ENCODE results near the gene ARHGEF38.
A peak's percentile ranks its signal among the peaks of the same experiment; 100 is the strongest.

ARHGEF38 gene

DNA sequence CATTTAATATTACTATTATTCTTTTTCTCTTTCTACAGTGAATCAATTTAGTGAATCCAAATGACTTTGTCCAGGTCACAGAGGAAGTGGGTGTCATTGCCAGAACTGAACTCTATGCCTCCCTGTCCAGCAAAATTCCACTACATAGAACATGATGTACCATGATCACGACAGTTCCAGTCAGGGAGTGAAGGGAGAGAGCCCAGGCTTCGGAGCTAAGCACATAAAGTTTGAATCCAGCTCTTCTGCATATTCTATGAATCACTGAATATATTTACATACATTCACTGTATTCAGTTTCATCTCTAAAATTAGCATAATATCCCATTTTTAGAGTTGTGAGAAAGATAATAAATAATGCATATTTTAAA lies 17.4 kb downstream of the ARHGEF38 start:
- no peak for DNase-seq (ENCODE audit: low read depth in 1 of 2, low spot score in 1 of 2)
- in situ Hi-C loops (cut with HindIII; ENCODE audit: low pct_unique_long_range_greater_than_20kb, low sequenced_read_pairs): no loop called here

DNA sequence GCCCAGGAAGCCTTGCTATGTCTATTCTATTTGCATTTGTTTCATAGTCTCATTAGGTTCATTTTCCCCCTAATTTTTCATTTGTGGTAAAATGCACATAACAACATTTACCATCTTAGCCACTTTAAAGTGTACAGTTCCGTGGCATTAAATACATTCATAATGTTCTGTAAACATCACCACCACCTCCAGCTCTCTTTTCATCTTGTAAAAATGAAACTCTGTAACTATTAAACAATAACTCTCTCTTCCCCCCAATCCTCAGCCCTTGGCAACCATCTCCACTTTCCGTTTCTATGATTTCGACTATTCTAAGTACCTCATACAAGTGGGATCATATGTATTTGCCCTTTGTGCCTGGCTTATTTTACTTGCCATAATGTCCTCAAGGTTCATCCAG lies 19.9 kb downstream of the ARHGEF38 start:
- no peak for TF ChIP-seq JUND (IDR thresholded peaks at IDR 0.05; ENCODE audit: low read depth)

More for the DNA sequence above, 17.4 kb downstream of the ARHGEF38 start:
- TF ChIP-seq JUND (IDR thresholded peaks at IDR 0.05; ENCODE audit: low read depth): no peak

DNA sequence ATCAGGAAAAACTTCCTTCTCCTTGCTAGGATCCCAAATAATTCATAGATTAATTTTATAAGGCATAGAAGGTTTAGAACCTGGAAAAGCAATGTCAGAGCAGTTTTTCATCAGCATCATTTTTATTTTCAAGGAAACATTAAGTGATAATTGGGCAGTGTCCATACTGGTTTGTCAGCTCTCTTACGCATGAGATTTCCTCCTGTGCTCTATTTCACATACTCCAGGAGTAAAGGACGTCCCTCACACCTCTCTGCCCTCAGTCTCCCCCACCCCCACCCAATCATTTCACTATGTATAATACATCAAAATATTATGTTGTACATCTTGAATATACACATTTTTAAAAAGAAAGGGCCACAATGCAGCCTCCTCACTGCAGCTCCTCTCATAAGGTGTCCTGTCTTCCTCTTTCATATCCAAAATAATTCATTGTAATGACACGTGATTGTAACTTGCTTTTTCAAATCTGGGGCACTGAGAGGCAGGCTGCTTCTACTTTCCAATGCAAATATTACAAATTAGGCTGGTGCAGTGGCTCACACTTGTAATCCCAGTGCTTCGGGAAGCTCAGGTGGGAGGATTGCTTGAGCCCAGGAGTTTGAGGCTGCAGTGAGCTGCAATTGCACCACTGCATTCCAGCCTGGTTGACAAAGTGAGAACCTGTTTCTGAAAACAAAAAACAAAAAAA lies 34.4 kb downstream of the ARHGEF38 start:
- in situ Hi-C loops (cut with HindIII; ENCODE audit: low pct_unique_long_range_greater_than_20kb, low sequenced_read_pairs): no loop called here
- DNase-seq (ENCODE audit: low read depth in 1 of 2, low spot score in 1 of 2): peak in 1 of 2 experiments; percentile 59
- TF ChIP-seq JUND (IDR thresholded peaks at IDR 0.05; ENCODE audit: low read depth): no peak

More for the DNA sequence above, 19.9 kb downstream of the ARHGEF38 start:
- no peak for DNase-seq (ENCODE audit: low read depth in 1 of 2, low spot score in 1 of 2)
- in situ Hi-C loops (cut with HindIII; ENCODE audit: low pct_unique_long_range_greater_than_20kb, low sequenced_read_pairs): no loop called here

DNA sequence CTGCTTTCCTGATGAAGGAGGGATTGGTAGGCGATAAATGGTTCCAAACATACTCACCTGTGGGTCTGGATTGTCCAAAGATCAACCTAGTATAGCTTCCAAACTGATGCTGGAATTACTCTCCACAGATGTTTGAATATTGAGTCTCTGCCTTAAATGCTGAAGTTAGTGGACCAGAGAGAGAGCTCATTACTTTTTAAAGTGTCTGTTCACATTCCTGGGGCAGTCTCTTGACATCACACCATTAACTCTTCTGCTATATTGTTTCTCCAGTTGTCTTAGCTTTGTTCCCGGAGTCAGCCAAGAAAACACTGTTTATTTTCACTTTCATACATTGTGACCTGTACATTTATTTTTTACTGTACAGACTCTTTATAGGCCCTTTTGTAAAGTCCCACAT lies 35.4 kb downstream of the ARHGEF38 start:
- in situ Hi-C loops (cut with HindIII; ENCODE audit: low pct_unique_long_range_greater_than_20kb, low sequenced_read_pairs): no loop called here
- no peak for DNase-seq (ENCODE audit: low read depth in 1 of 2, low spot score in 1 of 2)
- TF ChIP-seq JUND (IDR thresholded peaks at IDR 0.05; ENCODE audit: low read depth): no peak

DNA sequence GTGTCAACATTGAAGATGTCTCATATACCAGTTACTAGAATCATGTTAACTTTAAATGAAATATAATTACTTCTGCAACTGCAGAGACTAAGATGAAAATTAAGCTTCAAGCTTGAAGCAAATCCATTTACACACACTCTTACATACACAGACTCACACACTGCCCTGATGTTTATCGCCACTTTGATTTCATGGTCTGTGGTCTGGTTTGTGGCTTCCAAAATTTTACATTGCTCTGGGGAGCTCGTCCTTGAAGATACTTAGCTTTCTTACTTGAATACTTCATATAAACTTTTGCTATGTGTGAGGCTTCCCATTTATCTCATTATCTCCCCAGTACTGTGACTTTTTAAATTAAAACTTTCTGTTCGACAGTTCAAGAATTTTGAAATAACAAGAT lies 35.8 kb downstream of the ARHGEF38 start:
- DNase-seq (ENCODE audit: low read depth in 1 of 2, low spot score in 1 of 2): peak in 1 of 2 experiments; percentile 29
- no peak for TF ChIP-seq JUND (IDR thresholded peaks at IDR 0.05; ENCODE audit: low read depth)
- in situ Hi-C loops (cut with HindIII; ENCODE audit: low pct_unique_long_range_greater_than_20kb, low sequenced_read_pairs): no loop called here

DNA sequence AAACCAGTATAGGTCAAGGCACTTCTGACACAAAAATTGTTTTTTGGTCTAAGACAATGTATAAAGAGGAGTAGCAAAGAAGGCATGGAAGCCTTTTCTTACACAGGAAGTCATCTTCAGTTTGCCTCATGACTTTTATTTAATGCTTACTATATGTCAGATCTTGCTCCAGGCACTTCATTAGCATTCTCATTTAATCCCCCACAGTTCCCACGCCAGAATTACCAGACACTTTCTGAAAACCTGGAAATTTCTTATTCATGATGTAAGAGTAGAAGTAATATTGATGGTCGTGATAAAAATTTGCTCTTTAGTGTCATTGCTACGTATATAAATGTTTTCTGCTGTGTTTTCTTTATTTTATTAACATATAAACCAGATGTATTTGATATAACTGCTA lies 39.2 kb downstream of the ARHGEF38 start:
- no peak for DNase-seq (ENCODE audit: low read depth in 1 of 2, low spot score in 1 of 2)
- TF ChIP-seq JUND (IDR thresholded peaks at IDR 0.05; ENCODE audit: low read depth): no peak
- in situ Hi-C loops (cut with HindIII; ENCODE audit: low pct_unique_long_range_greater_than_20kb, low sequenced_read_pairs): no loop called here

DNA sequence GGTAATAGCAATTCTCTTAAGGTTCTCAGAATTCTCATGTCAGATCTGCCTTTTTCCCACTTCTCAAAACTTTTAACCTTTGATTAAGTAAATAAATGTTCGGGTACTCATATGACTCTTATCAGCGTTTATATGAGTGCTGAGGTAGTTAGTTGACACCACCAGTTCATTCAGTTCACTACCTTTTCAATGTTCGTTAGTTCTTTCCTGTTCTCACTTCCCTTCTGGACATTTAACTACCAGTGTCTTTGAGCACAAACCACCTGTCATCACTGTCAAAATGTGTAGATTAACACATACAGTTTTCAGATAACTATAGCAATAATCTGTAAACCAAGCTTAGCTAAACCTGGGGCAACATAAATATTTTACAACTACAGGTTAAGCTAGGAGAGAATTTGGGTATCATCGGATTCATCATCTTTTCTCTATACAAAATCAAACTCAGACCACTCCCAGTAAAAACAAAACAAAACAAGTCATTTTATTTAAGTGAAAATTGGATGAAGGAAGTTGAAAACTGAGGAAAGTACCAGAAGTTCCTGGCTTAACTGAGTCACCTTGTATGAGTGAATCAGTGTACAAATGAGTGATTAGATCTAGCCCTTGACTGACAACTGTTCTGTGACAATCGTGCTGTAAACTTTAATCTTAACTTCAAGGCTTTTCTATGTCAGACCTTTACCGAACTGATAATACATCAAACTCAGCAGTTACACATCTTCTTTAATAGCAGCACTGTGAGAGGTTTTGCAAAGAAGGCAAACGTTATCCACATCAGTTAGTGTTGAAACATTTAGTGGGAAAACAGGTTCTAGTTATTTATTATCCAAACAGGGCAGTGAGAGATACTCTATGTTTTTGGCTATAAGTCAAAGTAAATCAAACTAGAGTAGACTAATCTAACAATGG lies 41.9 kb downstream of the ARHGEF38 start:
- in situ Hi-C loops (cut with HindIII; ENCODE audit: low pct_unique_long_range_greater_than_20kb, low sequenced_read_pairs): no loop called here
- no peak for DNase-seq (ENCODE audit: low read depth in 1 of 2, low spot score in 1 of 2)
- no peak for TF ChIP-seq JUND (IDR thresholded peaks at IDR 0.05; ENCODE audit: low read depth)

DNA sequence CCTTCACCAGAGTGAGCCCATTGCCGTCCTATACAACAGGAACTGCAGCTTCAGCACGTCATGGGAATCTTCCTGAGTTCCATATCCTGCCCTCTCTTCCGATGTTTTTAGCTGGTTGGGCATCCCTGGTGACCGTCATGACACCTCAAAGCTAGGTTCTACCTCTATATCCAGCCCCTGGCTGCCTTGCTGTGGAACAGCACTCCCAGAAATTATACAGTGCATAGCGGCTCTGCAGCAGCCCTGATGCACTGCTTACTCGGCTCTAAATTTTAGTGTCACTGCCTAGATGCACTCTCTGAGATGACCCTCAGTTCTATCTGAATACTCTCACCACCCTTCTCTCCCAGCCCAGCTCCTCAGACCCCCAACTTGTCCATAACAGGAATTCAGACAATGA lies 44.3 kb downstream of the ARHGEF38 start:
- DNase-seq (ENCODE audit: low read depth in 1 of 2, low spot score in 1 of 2): no peak
- in situ Hi-C loops (cut with HindIII; ENCODE audit: low pct_unique_long_range_greater_than_20kb, low sequenced_read_pairs): no loop called here
- TF ChIP-seq JUND (IDR thresholded peaks at IDR 0.05; ENCODE audit: low read depth): no peak

DNA sequence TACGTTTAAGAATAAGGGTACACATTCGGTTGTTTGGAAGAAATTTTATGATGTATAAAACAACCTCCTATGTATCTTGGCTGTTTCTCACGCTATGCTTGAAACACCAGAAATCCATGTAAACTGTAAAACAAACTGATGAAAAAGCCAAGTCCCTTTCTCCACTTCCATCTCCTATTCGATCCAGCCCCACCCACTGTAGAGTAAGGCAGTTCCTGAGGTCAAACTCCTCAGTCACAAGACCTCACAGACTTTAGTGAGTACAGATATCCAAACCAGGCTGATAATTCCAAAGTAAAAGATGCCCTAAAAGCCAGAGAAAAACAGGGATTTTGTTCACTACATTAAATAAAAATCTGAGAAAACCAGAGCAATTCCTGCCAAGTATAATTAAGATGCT lies 45.6 kb downstream of the ARHGEF38 start:
- DNase-seq (ENCODE audit: low read depth in 1 of 2, low spot score in 1 of 2): no peak
- TF ChIP-seq JUND (IDR thresholded peaks at IDR 0.05; ENCODE audit: low read depth): no peak
- in situ Hi-C loops (cut with HindIII; ENCODE audit: low pct_unique_long_range_greater_than_20kb, low sequenced_read_pairs): no loop called here

DNA sequence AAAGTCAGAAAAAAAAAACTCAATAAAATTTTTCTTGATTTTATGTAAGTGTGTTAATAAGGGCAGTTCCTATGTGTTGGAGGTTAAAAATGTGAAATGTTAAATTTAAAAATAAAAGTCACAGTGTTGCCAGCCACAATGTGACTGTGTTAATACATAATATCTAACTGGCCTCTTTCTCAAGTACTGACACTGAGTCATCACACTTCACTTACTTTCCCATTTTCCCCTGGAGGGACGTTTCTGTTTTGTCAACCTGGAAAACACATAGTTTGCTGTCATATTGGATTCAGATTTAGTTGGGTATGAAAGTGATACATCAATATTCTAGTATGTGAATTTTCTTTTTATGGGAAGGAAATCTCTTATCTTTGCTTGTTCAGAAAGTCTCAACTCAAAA lies 46.4 kb downstream of the ARHGEF38 start:
- no peak for DNase-seq (ENCODE audit: low read depth in 1 of 2, low spot score in 1 of 2)
- TF ChIP-seq JUND (IDR thresholded peaks at IDR 0.05; ENCODE audit: low read depth): no peak

DNA sequence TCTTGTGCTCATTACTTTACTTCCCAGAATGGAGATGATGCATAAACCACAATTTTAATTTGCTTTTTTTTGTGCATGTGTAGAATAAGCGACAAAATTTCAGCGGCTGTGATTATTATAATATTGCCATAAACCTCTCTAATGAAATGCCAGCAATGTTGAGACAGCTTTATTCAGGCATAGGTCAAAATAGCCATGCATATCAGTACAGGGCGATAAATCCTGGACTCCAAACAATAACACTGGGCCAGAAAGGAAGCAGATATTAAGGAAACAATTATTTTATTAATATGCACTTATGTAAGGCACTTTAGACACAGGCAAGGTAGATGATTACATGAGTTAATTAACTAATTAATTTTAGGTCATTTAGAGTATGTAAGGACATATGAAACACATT lies 47.1 kb downstream of the ARHGEF38 start:
- no peak for TF ChIP-seq JUND (IDR thresholded peaks at IDR 0.05; ENCODE audit: low read depth)
- DNase-seq (ENCODE audit: low read depth in 1 of 2, low spot score in 1 of 2): no peak
- in situ Hi-C loops (cut with HindIII; ENCODE audit: low pct_unique_long_range_greater_than_20kb, low sequenced_read_pairs): no loop called here

More for the DNA sequence above, 46.4 kb downstream of the ARHGEF38 start:
- in situ Hi-C loops (cut with HindIII; ENCODE audit: low pct_unique_long_range_greater_than_20kb, low sequenced_read_pairs): no loop called here

DNA sequence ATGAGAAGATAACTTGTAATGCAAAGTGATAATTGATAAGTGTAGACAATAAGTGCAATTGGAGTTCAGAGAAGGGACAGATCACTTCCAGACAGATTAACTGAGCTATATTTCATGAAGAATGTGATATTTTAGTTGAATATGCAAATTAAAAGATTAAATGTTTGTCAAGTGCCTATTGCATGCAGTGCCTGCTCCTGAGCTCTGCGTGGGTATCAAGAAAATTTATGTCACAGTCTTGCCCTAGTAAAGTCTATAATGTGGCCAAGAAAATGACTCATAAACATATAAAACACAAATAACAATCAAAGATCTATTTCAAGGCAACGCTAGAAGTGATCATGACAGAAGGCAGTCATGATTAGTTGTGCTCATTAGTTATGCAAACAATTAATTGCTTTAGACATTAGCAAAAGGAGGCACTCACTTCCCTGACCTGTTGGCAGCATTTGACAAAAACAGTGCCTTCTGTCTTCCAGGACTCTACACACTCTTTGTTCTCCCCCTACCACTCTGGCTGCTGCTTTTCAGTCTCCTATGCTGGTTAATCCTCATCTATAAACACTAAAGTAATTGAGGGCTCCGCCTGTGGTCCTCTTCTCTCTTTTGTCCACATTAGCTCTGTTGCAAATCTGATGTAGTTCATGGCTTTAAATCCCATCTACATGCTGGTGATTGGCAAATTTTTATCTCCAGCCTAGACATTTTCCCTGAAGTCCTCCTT lies 47.7 kb downstream of the ARHGEF38 start:
- TF ChIP-seq JUND (IDR thresholded peaks at IDR 0.05; ENCODE audit: low read depth): no peak
- DNase-seq (ENCODE audit: low read depth in 1 of 2, low spot score in 1 of 2): no peak
- in situ Hi-C loops (cut with HindIII; ENCODE audit: low pct_unique_long_range_greater_than_20kb, low sequenced_read_pairs): no loop called here

DNA sequence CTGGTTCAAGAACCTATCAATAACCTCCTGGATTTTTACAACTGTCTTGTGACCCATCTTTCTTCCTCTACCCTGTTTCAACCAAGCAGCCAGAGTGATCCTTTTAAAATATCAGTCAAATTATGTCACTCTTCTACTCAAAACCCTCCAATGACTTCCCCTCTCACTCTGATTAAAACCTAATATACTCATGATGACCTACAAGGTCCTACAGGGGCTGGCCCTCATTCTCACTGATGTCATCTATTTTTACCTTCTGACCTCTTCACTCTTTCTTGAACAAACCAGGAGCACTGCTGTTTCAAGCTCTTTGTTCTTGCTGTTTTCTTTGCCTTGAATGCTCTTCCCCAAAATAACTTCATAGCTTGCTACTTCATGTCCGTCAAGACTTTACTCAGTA lies 48.5 kb downstream of the ARHGEF38 start:
- no peak for TF ChIP-seq JUND (IDR thresholded peaks at IDR 0.05; ENCODE audit: low read depth)
- no peak for DNase-seq (ENCODE audit: low read depth in 1 of 2, low spot score in 1 of 2)
- in situ Hi-C loops (cut with HindIII; ENCODE audit: low pct_unique_long_range_greater_than_20kb, low sequenced_read_pairs): no loop called here
